ENCODE results near the gene BAG5. TPM values are rescaled to one million over a fixed set of nuclear protein-coding genes. Genes with fewer than 3 reads are reported as not detected.

BAG5 gene
- total and polyA plus RNA-seq, 2 of the 8 experiments (the other 6 are each of a cell fraction or from before 2014, with no cell fraction given): 7.4 to 29.5 TPM

GRCh38 chr14:103519043-103519836 is 43.2 kb downstream of the BAG5 start (continued):
- TF ChIP-seq SUZ12 (IDR thresholded peaks at IDR 0.05; ENCODE audit: low read length): no peak

All from H1 (cell line).